Calu3 (cell line): ENCODE measurements around the gene LDLRAD4. TPM values are rescaled to one million over a fixed set of nuclear protein-coding genes. Genes with fewer than 3 reads are reported as not detected.

ENCODE experiments used
- BruUV-seq: library from RNA; stranded (reverse); fragments of 400-500 nt; replicated peaks from 2 replicates; lab custom pipeline; 2021; lab: Mats Ljungman, UMichigan
- CTCF ChIA-PET: fragments of 300-600 bp; sonication (Branson Sonifier 250); formaldehyde crosslinking; loops from one replicate; lab custom pipeline; 2022; ENCODE audit warnings: antibody characterized with exemption; lab: Charles Lee
- DNase-seq: peaks from one replicate; pipeline ENCODE4 v3.0.0; 2022
- H3K27ac Mint-ChIP-seq: one replicate; pipeline ENCODE4 v1.8.0; 2022; ENCODE audit warnings: mixed read lengths; ENCODE audit not compliant: unreplicated experiment
- H3K27me3 Mint-ChIP-seq: one replicate; pipeline ENCODE4 v1.8.0; 2022; ENCODE audit warnings: mixed read lengths; ENCODE audit not compliant: unreplicated experiment
- H3K36me3 Mint-ChIP-seq: one replicate; pipeline ENCODE4 v1.8.0; 2022; ENCODE audit warnings: mild to moderate bottlenecking, moderate library complexity, mixed read lengths; ENCODE audit not compliant: insufficient read depth, unreplicated experiment
- H3K4me1 Mint-ChIP-seq: one replicate; pipeline ENCODE4 v1.8.0; 2022; ENCODE audit warnings: mild to moderate bottlenecking, low read depth, mixed read lengths; ENCODE audit not compliant: unreplicated experiment
- H3K4me3 Mint-ChIP-seq: one replicate; pipeline ENCODE4 v1.8.0; 2022; ENCODE audit warnings: mild to moderate bottlenecking, low read depth, moderate library complexity, mixed read lengths; ENCODE audit not compliant: unreplicated experiment
- H3K9me3 Mint-ChIP-seq: one replicate; pipeline ENCODE4 v1.8.0; 2022; ENCODE audit warnings: low read depth, mixed read lengths; ENCODE audit not compliant: unreplicated experiment
- intact Hi-C: fragments of 100-400 bp; cut with micrococcal nuclease; formaldehyde crosslinking; loops from one replicate; pipeline ENCODE4 v1.10.0; 2022; ENCODE audit not compliant: unreplicated experiment
- total RNA-seq: library from RNA; stranded (reverse); gene quantifications from 2 replicates; pipeline ENCODE4 v1.2.3, GENCODE V29; 2022
- TF ChIP-seq, protein P1 (sequence below): fragments of 200-600 bp; IDR thresholded peaks from one replicate; pipeline ENCODE4 v1.8.0; 2022; ENCODE audit warnings: antibody characterized with exemption; ENCODE audit not compliant: unreplicated experiment

The LDLRAD4 gene
- total RNA-seq, 1 experiment from 2014 or later = 0.50 TPM

GRCh38 chr18:13309748-13310670 is 91.4 kb downstream of the LDLRAD4 start:
- DNase-seq = no peak
- H3K36me3 Mint-ChIP-seq = no peaks in the 10 kb centered on the region
- H3K27ac Mint-ChIP-seq = no peak overlapping the region
- intact Hi-C loops = no loop called here
- no peak overlapping the region for H3K4me3 Mint-ChIP-seq
- H3K4me1 Mint-ChIP-seq = no peaks in the 10 kb centered on the region
- CTCF ChIA-PET = no interaction called here
- H3K27me3 Mint-ChIP-seq = peaks cover 16% of the 10 kb centered on the region
- BruUV-seq = no TSS peak
- peaks cover 3% of the 10 kb centered on the region for H3K9me3 Mint-ChIP-seq
- TF ChIP-seq, protein P1, sequence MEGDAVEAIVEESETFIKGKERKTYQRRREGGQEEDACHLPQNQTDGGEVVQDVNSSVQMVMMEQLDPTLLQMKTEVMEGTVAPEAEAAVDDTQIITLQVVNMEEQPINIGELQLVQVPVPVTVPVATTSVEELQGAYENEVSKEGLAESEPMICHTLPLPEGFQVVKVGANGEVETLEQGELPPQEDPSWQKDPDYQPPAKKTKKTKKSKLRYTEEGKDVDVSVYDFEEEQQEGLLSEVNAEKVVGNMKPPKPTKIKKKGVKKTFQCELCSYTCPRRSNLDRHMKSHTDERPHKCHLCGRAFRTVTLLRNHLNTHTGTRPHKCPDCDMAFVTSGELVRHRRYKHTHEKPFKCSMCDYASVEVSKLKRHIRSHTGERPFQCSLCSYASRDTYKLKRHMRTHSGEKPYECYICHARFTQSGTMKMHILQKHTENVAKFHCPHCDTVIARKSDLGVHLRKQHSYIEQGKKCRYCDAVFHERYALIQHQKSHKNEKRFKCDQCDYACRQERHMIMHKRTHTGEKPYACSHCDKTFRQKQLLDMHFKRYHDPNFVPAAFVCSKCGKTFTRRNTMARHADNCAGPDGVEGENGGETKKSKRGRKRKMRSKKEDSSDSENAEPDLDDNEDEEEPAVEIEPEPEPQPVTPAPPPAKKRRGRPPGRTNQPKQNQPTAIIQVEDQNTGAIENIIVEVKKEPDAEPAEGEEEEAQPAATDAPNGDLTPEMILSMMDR = no peak

GRCh38 chr18:13311193-13311592 is 92.6 kb downstream of the LDLRAD4 start:
- CTCF ChIA-PET = no interaction called here
- TF ChIP-seq, protein P1 = no peak
- Mint-ChIP-seq H3K9me3 (peaks cover 3% of the 10 kb centered on the region), H3K4me1 (no peaks in the 10 kb centered on the region), H3K36me3 (no peaks in the 10 kb centered on the region), H3K27ac (no peak overlapping the region), H3K4me3 (no peak overlapping the region), H3K27me3 (peaks cover 4% of the 10 kb centered on the region)
- no TSS peak for BruUV-seq
- intact Hi-C loops = no loop called here
- DNase-seq = no peak

- H3K27ac Mint-ChIP-seq = no peak overlapping the region
- TF ChIP-seq, protein P1 = no peak
- H3K36me3 Mint-ChIP-seq = no peaks in the 10 kb centered on the region
- peaks cover 6% of the 10 kb centered on the region for H3K9me3 Mint-ChIP-seq
- CTCF ChIA-PET = no interaction called here
- no TSS peak for BruUV-seq
- DNase-seq = no peak
- H3K27me3 Mint-ChIP-seq = no peaks in the 10 kb centered on the region
- H3K4me1 Mint-ChIP-seq = no peaks in the 10 kb centered on the region
- intact Hi-C loops = no loop called here
- H3K4me3 Mint-ChIP-seq = no peak overlapping the region
Observed at GRCh38 chr18:13312515-13312914, 94.0 kb downstream of the LDLRAD4 start.

- Mint-ChIP-seq H3K27me3 (no peaks in the 10 kb centered on the region), H3K36me3 (no peaks in the 10 kb centered on the region), H3K27ac (no peak overlapping the region), H3K4me3 (no peak overlapping the region), H3K9me3 (peaks cover 6% of the 10 kb centered on the region), H3K4me1 (no peaks in the 10 kb centered on the region)
- CTCF ChIA-PET = no interaction called here
- BruUV-seq = no TSS peak
- TF ChIP-seq, protein P1 = no peak
- DNase-seq = no peak
- intact Hi-C loops = no loop called here
Observed at GRCh38 chr18:13313006-13313686, 94.6 kb downstream of the LDLRAD4 start.
